ENCODE measurements around the gene F2R. TPM values are rescaled to one million over a fixed set of nuclear protein-coding genes. Genes with fewer than 3 reads are reported as not detected.

Gene F2R
- total RNA-seq, 1 donor: 184 TPM

DNA sequence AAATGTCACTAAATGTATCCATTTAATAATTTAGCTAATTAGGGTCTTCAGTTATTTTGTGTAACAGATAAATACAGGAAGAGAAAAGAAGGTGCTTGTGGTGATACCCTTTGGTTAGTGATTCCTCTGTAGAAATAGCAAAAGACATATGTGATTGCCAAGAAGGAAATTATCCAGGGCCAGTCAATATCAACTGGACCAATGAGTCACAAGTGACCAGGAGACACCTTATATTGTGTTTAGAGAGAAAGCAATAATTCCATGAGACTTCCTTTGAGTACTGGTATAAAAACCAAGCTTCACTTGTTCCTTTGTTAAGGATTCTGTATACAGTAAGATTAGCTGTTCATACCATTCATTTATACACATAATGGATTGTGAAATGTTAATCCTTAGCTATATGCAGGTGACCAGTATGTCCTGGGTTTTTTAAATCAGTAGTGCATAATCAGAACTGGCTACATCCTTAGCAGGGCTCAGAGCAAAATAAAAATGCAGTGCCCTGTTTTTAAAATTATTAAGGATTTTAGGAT, 11.7 kb upstream of the F2R start:
- H3K4me3 ChIP-seq (ENCODE audit: low read depth, low read length): no peak overlapping the region
- TF ChIP-seq, protein P1, sequence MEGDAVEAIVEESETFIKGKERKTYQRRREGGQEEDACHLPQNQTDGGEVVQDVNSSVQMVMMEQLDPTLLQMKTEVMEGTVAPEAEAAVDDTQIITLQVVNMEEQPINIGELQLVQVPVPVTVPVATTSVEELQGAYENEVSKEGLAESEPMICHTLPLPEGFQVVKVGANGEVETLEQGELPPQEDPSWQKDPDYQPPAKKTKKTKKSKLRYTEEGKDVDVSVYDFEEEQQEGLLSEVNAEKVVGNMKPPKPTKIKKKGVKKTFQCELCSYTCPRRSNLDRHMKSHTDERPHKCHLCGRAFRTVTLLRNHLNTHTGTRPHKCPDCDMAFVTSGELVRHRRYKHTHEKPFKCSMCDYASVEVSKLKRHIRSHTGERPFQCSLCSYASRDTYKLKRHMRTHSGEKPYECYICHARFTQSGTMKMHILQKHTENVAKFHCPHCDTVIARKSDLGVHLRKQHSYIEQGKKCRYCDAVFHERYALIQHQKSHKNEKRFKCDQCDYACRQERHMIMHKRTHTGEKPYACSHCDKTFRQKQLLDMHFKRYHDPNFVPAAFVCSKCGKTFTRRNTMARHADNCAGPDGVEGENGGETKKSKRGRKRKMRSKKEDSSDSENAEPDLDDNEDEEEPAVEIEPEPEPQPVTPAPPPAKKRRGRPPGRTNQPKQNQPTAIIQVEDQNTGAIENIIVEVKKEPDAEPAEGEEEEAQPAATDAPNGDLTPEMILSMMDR (IDR thresholded peaks at IDR 0.05; ENCODE audit: insufficient read depth, low read length): no peak
- no peak for DNase-seq (ENCODE audit: low read depth)

DNA sequence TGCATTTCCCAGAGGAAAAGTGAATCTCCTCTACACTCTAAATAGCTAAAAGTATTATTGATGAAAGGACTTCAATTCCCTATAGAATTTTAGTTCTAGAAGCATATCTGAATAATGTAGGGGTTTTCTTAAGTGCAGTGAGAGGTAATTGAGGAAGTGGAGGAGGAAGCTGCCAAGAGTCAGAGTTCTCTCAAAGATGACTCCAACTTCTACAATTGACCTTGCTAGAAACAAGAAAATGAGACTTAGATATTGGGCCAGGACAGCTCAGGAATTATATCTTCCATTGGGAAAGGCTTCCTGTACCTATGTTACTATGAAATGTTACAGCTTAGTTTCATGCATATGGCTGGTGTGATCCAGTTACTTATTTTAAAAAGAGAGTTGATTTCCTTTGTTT, 10.4 kb upstream of the F2R start:
- no peak overlapping the region for H3K4me3 ChIP-seq (ENCODE audit: low read depth, low read length)
- TF ChIP-seq, protein P1 (IDR thresholded peaks at IDR 0.05; ENCODE audit: insufficient read depth, low read length): no peak
- DNase-seq (ENCODE audit: low read depth): no peak

DNA sequence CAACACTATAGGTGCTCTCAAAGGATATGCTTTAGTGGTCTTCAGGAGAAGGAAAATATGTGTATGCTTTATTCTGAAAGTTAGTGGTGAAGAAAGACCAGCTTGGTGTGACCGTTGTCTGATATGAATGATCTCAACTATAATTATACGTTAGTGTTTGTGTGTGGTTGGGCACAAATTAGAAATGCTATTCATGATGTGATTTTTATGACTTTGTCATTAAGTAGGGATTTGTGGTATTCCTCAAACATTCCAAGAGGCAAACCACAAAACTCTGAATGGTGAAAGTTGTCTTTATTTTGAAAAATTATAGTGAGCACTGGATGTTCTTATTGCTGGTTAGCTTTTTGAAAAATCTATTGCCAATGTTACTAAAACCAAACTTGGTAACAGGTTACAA, 6.2 kb upstream of the F2R start:
- TF ChIP-seq, protein P1 (IDR thresholded peaks at IDR 0.05; ENCODE audit: insufficient read depth, low read length): no peak
- peak; percentile 80 for DNase-seq (ENCODE audit: low read depth)
- no peak overlapping the region for H3K4me3 ChIP-seq (ENCODE audit: low read depth, low read length)

DNA sequence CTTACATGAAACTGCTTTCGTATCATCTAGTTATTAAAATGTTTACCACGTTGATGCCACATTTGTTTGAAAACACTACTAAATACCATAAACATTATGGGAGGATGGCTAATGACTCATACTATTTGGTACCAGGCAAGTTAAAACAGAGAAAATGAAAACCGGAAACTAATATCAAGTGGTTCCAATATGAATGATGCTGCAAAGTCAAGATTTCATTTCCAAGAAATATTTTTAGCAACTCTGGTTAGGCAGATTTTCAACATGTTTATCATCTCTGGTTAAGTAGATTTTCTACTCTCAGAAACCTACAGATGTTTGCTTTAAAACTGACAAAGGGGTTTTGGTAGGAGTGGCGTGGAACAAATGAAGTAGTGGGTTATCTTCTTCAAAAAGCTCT, 4.9 kb upstream of the F2R start:
- H3K4me3 ChIP-seq (ENCODE audit: low read depth, low read length): no peak overlapping the region
- TF ChIP-seq, protein P1 (IDR thresholded peaks at IDR 0.05; ENCODE audit: insufficient read depth, low read length): no peak
- peak; percentile 72 for DNase-seq (ENCODE audit: low read depth)

DNA sequence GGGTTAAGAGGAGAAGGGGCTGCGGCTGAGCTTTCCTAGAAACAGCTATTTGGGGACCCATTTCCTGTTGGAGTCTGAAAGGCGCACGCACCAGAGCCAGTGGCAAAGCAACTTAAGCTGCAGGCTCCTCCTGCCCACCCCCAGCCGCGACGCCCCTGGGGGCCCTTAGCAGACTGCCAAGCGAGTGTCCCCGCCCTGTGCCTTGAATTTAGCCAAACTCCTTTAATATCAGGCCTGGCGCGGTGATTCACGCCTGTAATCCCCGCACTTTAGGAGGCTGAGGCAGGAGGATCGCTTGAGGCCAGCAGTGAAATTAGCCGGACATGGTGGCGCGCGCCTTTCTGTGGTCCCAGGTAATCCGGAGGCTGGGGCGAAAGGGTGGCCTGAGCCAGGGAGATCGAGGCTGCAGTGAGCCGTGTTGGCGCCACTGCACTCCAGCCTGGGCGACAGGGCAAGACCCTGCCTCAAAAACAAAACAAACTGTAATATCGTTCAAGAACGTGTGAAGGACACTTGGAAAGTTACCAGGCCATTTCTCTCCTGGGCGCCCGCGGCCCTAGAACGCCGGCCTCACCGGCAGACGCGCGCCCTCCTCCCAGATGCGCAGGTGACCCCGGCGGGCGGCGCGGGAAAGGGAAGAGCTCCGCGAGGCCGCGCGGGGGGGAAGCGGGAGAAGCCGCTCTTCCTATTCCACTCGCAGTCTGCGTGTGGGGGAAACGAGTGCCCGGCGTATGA, 1.0 kb upstream of the F2R start:
- peak overlapping the region; percentile 95 for H3K4me3 ChIP-seq (ENCODE audit: low read depth, low read length)
- DNase-seq (ENCODE audit: low read depth): no peak
- TF ChIP-seq, protein P1 (IDR thresholded peaks at IDR 0.05; ENCODE audit: insufficient read depth, low read length): no peak

DNA sequence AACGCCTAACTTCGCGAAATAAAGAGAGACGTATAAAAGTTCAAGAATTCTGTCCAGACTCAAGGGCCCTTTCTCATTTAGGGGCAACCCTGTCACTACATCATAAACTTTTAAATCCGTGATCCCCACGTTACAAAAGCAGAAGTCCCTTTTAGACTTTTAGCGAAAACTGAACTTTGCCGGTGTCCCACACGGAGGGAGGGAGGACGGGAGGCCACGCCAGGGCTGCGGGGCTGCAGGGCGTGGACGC, 515 bp upstream of the F2R start:
- no peak for DNase-seq (ENCODE audit: low read depth)
- TF ChIP-seq, protein P1 (IDR thresholded peaks at IDR 0.05; ENCODE audit: insufficient read depth, low read length): no peak
- peak overlapping the region; percentile 95 for H3K4me3 ChIP-seq (ENCODE audit: low read depth, low read length)
